Endodermal cell (in vitro differentiated cells): ENCODE data around the gene DYNLL1. TPM values are rescaled to one million over a fixed set of nuclear protein-coding genes. Genes with fewer than 3 reads are reported as not detected.

Experiments used
- DNase-seq: peaks from one replicate; pipeline ENCODE4 v3.0.0-alpha.2; 2017
- H3K27ac ChIP-seq: 2 replicates; pipeline ENCODE4 v1.5.1; 2013; ENCODE audit warnings: mild to moderate bottlenecking, low read depth, low read length, moderate library complexity
- H3K27me3 ChIP-seq: 2 replicates; pipeline ENCODE4 v1.6.1; 2013; ENCODE audit warnings: mild to moderate bottlenecking, low read length, moderate library complexity; ENCODE audit not compliant: insufficient read depth, control insufficient read depth, poor library complexity, severe bottlenecking
- H3K36me3 ChIP-seq: 2 replicates; pipeline ENCODE4 v1.7.0; 2013; ENCODE audit warnings: mild to moderate bottlenecking, low read length, moderate library complexity; ENCODE audit not compliant: control insufficient read depth, insufficient read depth
- H3K4me1 ChIP-seq: one replicate; pipeline ENCODE4 v1.7.0; 2013; ENCODE audit warnings: low read length; ENCODE audit not compliant: control insufficient read depth, insufficient read depth
- H3K4me3 ChIP-seq: 2 replicates; pipeline ENCODE4 v1.5.1; 2013; ENCODE audit warnings: mild to moderate bottlenecking, low read length, moderate library complexity
- H3K9ac ChIP-seq: 2 replicates; pipeline ENCODE4 v1.6.1; 2013; ENCODE audit warnings: mild to moderate bottlenecking, low read length, moderate library complexity; ENCODE audit not compliant: poor library complexity, severe bottlenecking; ENCODE audit errors: extremely low read depth
- H3K9me3 ChIP-seq: 2 replicates; pipeline ENCODE4 v1.6.1; 2013; ENCODE audit warnings: mild to moderate bottlenecking, low read length, moderate library complexity; ENCODE audit not compliant: control insufficient read depth
- H3K27ac Mint-ChIP-seq: 2 replicates; pipeline ENCODE4 v1.8.0; 2020; ENCODE audit warnings: mixed read lengths
- H3K27me3 Mint-ChIP-seq: 2 replicates; pipeline ENCODE4 v1.8.0; 2021; ENCODE audit warnings: mild to moderate bottlenecking, mixed read lengths; ENCODE audit not compliant: insufficient read depth
- H3K36me3 Mint-ChIP-seq: 2 replicates; pipeline ENCODE4 v1.8.0; 2020; ENCODE audit warnings: low read depth, mixed read lengths
- H3K4me1 Mint-ChIP-seq: 2 replicates; pipeline ENCODE4 v1.8.0; 2020; ENCODE audit warnings: mixed read lengths
- H3K4me3 Mint-ChIP-seq: 2 replicates; pipeline ENCODE4 v1.8.0; 2020; ENCODE audit warnings: mild to moderate bottlenecking, moderate library complexity, mixed read lengths
- H3K9me3 Mint-ChIP-seq: 2 replicates; pipeline ENCODE4 v1.8.0; 2020; ENCODE audit warnings: mild to moderate bottlenecking, mixed read lengths
- WGBS, 2 experiments: methylation state at CpG; one replicate each; pipeline versions ENCODE4 v1.1.5 to v1.1.7; 2013; ENCODE audit warnings: missing lambda C conversion rate in 2 of 2, mixed read lengths in 1 of 2; ENCODE audit not compliant: insufficient coverage in 1 of 2, insufficient read length in 1 of 2; 5-methylcytosine and 5-hydroxymethylcytosine counted together
- total RNA-seq, 2 donors: library from RNA; stranded (reverse); fragmentation: NEBNext Ultra II Directional in 1 of 2; extraction: Animal tissue kit (Norgen Biotek cat#: 25700) in 1 of 2; gene quantifications; 2 replicates in 1 of 2; 3 replicates in 1 of 2; pipeline ENCODE4 v1.2.1, GENCODE V29; 2021
- TF ChIP-seq, protein P1 (sequence below): fragments of 200-600 bp; sonication (generic); conservative IDR thresholded peaks from 2 replicates; pipeline ENCODE4 v1.5.0; 2021; ENCODE audit warnings: antibody characterized with exemption, mild to moderate bottlenecking

DYNLL1 gene
- total RNA-seq, 2 donors from 2014 or later = 326 to 424 TPM

DNA sequence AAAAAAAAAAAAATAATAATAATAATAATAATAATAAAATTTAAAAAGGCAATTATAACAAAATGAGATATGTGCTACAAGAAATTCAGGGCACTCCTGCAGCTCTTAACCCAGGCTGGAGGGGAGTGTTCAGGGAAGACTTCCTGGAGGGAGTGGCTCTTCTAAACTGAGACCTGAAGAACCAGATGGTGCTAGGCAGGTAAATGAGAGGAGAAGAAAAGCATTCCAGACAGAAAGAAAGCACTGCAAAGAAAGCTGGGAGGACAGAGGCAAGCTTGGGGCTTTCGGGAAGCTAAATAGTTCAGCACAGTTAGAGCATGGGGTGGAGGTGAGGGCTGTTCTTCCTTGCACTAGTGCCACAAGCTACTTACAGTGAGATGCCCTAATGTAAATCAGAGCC is 16.5 kb upstream of the DYNLL1 start:
- H3K9ac ChIP-seq = no peak overlapping the region
- no peak overlapping the region for H3K27ac Mint-ChIP-seq
- peak overlapping the region; percentile 16 for H3K27ac ChIP-seq
- H3K9me3 Mint-ChIP-seq = no peaks in the 10 kb centered on the region
- no peaks in the 10 kb centered on the region for H3K9me3 ChIP-seq
- H3K27me3 ChIP-seq = no peaks in the 10 kb centered on the region
- peaks cover 13% of the 10 kb centered on the region for H3K4me1 Mint-ChIP-seq
- no peak for DNase-seq
- TF ChIP-seq, protein P1, sequence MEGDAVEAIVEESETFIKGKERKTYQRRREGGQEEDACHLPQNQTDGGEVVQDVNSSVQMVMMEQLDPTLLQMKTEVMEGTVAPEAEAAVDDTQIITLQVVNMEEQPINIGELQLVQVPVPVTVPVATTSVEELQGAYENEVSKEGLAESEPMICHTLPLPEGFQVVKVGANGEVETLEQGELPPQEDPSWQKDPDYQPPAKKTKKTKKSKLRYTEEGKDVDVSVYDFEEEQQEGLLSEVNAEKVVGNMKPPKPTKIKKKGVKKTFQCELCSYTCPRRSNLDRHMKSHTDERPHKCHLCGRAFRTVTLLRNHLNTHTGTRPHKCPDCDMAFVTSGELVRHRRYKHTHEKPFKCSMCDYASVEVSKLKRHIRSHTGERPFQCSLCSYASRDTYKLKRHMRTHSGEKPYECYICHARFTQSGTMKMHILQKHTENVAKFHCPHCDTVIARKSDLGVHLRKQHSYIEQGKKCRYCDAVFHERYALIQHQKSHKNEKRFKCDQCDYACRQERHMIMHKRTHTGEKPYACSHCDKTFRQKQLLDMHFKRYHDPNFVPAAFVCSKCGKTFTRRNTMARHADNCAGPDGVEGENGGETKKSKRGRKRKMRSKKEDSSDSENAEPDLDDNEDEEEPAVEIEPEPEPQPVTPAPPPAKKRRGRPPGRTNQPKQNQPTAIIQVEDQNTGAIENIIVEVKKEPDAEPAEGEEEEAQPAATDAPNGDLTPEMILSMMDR = no peak
- H3K4me1 ChIP-seq = peaks cover 3% of the 10 kb centered on the region
- no peaks in the 10 kb centered on the region for H3K27me3 Mint-ChIP-seq
- H3K4me3 ChIP-seq = no peak overlapping the region
- H3K36me3 Mint-ChIP-seq = no peaks in the 10 kb centered on the region
- H3K4me3 Mint-ChIP-seq = no peak overlapping the region
- H3K36me3 ChIP-seq = no peaks in the 10 kb centered on the region
- 71 to 87% methylated on average over 1 of the region's 1 CpG for WGBS, 2 experiments

DNA sequence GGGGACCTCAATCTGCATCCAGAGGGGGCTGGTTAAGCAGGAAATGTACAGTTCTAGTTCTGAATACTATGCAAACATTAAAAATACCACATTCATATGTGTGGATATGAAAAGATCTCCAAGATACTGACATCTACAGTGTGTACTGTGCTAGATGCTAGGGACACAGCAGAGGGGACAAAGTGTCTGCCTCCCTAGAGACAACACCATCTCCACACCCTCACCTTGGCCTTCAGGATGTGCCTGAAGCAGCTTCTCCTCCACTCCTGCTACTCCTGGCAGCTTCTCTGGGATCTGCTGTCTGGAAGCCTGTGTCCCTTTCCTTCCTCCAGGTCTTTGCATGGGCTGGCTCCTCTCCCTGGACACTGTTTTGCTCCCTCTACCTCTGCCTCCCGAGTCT is 15.7 kb upstream of the DYNLL1 start:
- Mint-ChIP-seq H3K27me3 (no peaks in the 10 kb centered on the region), H3K4me3 (no peak overlapping the region), H3K9me3 (no peaks in the 10 kb centered on the region), H3K36me3 (no peaks in the 10 kb centered on the region), H3K4me1 (peaks cover 11% of the 10 kb centered on the region), H3K27ac (no peak overlapping the region)
- 86 to 90% methylated on average over 1 of the region's 1 CpG for WGBS, 2 experiments
- H3K27me3 ChIP-seq = no peaks in the 10 kb centered on the region
- H3K27ac ChIP-seq = no peak overlapping the region
- H3K9ac ChIP-seq = no peak overlapping the region
- no peak overlapping the region for H3K4me3 ChIP-seq
- no peaks in the 10 kb centered on the region for H3K9me3 ChIP-seq
- peaks cover 3% of the 10 kb centered on the region for H3K4me1 ChIP-seq
- no peak for DNase-seq
- H3K36me3 ChIP-seq = no peaks in the 10 kb centered on the region
- TF ChIP-seq, protein P1 = no peak

GRCh38 chr12:120481022-120481767 is 14.7 kb upstream of the DYNLL1 start:
- peaks cover 3% of the 10 kb centered on the region for H3K4me1 ChIP-seq
- Mint-ChIP-seq H3K4me1 (peaks cover 11% of the 10 kb centered on the region), H3K4me3 (no peak overlapping the region), H3K27me3 (no peaks in the 10 kb centered on the region), H3K36me3 (no peaks in the 10 kb centered on the region), H3K9me3 (no peaks in the 10 kb centered on the region), H3K27ac (no peak overlapping the region)
- H3K36me3 ChIP-seq = no peaks in the 10 kb centered on the region
- no peak overlapping the region for H3K9ac ChIP-seq
- 91 to 96% methylated on average over 5 to 8 of the region's 9 CpGs for WGBS, 2 experiments
- H3K9me3 ChIP-seq = no peaks in the 10 kb centered on the region
- H3K27me3 ChIP-seq = no peaks in the 10 kb centered on the region
- TF ChIP-seq, protein P1 = no peak
- H3K4me3 ChIP-seq = no peak overlapping the region
- DNase-seq = no peak
- no peak overlapping the region for H3K27ac ChIP-seq
